ES-I3 (cell line): ENCODE data around the gene NTNG2.

Source experiments
- H3K36me3 ChIP-seq: 2 replicates; pipeline ENCODE4 v1.6.1; 2013; ENCODE audit warnings: mild to moderate bottlenecking, low read length, control low read depth, moderate library complexity; ENCODE audit not compliant: insufficient read depth
- H3K4me1 ChIP-seq: 2 replicates; pipeline ENCODE4 v1.6.1; 2013; ENCODE audit warnings: mild to moderate bottlenecking, control low read depth, low read length; ENCODE audit not compliant: insufficient read depth
- H3K9ac ChIP-seq: 2 replicates; pipeline ENCODE4 v1.6.1; 2013; ENCODE audit warnings: low read depth, mild to moderate bottlenecking, low read length, moderate library complexity
- H3K9me3 ChIP-seq: 2 replicates; pipeline ENCODE4 v1.6.1; 2013; ENCODE audit warnings: mild to moderate bottlenecking, low read length, moderate library complexity; ENCODE audit not compliant: control insufficient read depth, insufficient read depth

NTNG2 gene

DNA sequence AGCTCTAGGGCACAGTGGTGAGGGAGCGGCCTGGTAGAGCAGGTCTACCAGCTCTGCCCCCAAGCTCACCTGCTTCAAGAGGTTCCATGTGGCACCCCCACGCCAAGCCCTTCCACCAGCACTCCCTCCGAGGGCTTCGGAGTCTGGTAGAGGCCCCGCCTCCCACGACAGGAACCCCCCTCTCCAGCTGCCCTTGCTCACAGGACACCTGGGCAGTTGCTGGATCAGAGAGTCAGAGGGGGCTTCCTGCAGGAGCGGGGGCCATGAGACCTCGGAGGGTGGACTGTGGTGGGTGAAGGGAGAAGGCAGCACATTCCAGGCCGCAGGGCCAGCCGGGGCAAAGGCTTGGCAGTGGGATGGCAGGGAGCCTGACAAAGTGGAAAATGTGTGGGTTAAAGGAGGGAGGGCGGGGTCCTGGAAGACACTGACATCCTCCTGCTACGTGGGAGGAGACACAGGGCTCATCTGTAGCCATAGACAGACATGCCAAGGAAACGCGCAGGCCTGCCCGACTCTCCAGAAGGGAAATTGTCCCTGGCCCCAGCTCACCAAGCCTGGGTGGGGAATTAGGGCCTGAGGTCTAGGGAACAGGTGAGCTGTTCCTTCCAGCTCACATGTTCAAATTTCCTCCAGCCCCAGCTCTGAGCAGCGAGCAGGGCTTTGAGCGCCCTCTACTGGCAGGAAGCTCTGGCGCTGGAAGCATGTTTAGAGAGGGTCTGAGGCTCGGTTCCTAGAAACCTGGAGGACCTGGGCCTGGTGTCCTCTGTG, 74.2 kb downstream of the NTNG2 start:
- H3K9me3 ChIP-seq, result no peaks in the 10 kb centered on the region
- H3K4me1 ChIP-seq, result no peaks in the 10 kb centered on the region; the same call in 1 of the 2 replicates
- no peak overlapping the region for H3K9ac ChIP-seq
- no peaks in the 10 kb centered on the region for H3K36me3 ChIP-seq

DNA sequence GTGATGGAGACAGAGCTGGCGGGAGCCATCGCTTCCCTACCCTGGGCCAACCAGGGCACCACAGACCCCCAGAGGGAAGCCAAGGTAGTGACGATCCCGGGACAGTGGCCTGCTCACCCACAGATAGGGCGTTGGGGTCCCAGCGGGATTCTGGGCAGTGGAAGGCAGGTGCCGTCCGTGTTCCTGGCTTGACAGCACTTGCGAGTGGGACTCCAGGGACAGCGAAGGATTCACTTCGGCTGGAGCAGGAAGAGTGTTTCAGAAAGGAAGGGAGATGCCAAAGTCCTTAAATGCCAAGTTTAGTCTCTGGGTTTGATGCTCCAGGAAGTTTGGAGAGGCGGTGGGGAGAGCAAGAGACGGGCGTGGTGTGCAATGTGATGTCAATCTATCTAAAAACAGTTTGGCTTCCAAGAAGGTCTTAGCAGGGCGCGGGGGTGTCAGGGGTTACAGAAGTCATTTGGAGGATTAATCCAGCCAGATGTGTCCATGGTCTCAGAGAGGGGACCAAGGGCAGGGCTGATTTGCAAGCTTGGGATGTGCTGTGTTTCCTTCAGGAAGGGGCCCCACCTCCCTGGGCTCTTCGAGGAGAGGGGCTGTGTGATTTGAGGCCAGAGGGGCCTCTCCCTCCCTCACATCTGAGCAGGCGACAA, 74.9 kb downstream of the NTNG2 start:
- no peak overlapping the region for H3K9ac ChIP-seq
- no peaks in the 10 kb centered on the region for H3K36me3 ChIP-seq
- H3K9me3 ChIP-seq, result no peaks in the 10 kb centered on the region
- no peaks in the 10 kb centered on the region; the same call in 1 of the 2 replicates for H3K4me1 ChIP-seq

DNA sequence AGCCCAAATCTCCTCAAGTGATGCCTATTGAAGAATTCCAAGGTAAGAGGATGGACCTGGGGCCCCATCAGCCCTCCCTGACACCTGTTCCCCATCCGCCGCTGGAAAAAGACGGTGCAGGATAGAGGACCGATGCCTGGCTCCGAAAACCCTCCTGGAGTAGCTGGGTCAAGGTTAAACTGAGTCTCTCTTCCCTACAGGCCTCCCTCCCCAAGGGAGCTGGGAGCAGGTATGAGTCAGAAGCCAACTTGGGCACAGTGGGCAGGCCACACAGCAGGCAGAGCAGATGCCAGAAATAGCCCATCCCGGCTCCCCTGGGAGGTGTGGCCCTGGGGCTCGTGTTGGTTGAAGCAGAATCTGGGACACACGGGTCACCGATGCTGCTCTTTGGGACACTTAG, 75.6 kb downstream of the NTNG2 start:
- Histone ChIP-seq H3K9ac (no peak overlapping the region), H3K36me3 (no peaks in the 10 kb centered on the region), H3K4me1 (no peaks in the 10 kb centered on the region; the same call in 1 of the 2 replicates), H3K9me3 (no peaks in the 10 kb centered on the region)

DNA sequence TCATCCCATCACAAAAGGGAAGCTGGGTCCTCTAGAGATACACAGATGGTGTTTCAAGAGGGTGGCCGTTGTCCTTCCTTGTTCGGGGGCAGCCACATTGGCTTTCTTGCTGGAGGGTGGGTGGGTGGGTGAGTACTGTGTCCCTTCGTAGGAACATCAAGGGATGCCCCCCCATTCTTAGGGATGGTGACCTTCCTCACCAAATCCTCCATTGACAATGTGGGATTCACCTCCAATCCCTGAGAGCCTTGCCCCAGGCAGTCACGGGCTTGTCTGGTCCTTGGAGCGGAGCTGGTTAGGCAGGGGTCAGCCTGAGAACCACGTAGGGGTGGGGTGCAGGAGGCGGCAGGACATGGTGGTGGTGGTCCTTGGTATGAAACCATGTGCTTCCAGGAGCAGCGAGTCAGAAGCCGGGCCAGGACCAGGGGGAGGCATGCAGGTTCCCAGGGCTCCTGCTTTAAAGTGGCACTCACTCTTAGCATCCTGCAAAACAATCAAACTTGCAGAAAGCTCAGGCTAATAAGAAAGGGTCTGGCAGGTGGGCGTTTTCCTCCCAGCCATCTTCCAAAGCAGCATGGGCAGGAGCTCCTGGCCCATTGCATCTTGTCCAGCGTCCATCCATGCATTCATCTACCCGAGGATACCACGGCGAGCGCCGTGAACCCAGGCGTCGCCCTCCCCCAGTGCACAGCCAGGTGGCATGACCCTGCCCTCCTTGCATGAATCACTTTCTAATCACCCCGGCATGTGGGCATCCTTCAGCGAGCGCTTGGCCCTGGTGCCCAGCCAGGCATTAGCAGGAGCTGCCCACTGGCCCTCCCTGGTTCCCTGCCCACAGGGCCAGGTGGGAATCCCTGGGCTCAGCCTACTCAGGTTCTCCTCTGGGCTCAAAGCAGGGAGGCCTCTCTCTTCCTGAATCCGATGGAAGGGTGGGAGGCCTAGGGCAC, 76.4 kb downstream of the NTNG2 start:
- Histone ChIP-seq H3K4me1 (peaks cover 7% of the 10 kb centered on the region; the same call in 1 of the 2 replicates), H3K9ac (no peak overlapping the region), H3K36me3 (no peaks in the 10 kb centered on the region), H3K9me3 (no peaks in the 10 kb centered on the region)

DNA sequence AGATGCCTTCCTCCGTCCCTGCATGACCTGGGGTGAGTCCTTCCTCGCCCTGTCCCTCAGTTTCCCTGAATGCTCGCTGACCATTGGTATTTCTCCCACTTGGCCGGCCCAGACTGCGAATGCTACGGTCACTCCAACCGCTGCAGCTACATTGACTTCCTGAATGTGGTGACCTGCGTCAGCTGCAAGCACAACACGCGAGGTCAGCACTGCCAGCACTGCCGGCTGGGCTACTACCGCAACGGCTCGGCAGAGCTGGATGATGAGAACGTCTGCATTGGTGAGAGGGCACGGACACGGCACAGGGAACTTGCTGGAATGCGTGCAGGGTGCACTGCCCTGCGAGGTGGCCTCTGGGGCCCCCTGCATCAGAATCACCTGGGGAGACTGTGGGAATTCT, 77.1 kb downstream of the NTNG2 start:
- Histone ChIP-seq H3K36me3 (no peaks in the 10 kb centered on the region), H3K9me3 (no peaks in the 10 kb centered on the region)

DNA sequence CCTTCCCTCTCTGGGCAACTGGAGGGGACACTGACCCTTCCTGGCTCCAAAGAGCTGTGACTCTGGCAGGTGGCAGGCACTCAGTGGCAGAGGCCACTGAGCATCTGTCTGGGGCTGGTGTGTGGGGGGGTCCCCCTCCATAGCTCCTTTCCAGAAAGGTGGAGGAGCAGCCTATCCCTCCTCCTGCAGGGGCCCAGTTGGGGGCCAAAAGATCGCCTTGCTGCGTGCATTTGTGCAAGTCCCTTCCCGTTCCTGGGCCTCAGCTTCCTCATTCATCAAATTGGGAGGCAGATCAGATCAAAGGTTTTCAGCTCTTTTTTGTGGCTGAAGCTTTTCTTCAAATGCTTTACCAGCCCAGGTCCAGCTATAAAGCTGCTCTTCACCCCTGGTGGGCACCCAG, 77.7 kb downstream of the NTNG2 start:
- Histone ChIP-seq H3K36me3 (no peaks in the 10 kb centered on the region), H3K4me1 (peaks cover 14% of the 10 kb centered on the region; the same call in 1 of the 2 replicates), H3K9ac (no peak overlapping the region), H3K9me3 (no peaks in the 10 kb centered on the region)

More for the DNA sequence above, 77.1 kb downstream of the NTNG2 start:
- peaks cover 13% of the 10 kb centered on the region; the same call in 1 of the 2 replicates for H3K4me1 ChIP-seq
- no peak overlapping the region for H3K9ac ChIP-seq

DNA sequence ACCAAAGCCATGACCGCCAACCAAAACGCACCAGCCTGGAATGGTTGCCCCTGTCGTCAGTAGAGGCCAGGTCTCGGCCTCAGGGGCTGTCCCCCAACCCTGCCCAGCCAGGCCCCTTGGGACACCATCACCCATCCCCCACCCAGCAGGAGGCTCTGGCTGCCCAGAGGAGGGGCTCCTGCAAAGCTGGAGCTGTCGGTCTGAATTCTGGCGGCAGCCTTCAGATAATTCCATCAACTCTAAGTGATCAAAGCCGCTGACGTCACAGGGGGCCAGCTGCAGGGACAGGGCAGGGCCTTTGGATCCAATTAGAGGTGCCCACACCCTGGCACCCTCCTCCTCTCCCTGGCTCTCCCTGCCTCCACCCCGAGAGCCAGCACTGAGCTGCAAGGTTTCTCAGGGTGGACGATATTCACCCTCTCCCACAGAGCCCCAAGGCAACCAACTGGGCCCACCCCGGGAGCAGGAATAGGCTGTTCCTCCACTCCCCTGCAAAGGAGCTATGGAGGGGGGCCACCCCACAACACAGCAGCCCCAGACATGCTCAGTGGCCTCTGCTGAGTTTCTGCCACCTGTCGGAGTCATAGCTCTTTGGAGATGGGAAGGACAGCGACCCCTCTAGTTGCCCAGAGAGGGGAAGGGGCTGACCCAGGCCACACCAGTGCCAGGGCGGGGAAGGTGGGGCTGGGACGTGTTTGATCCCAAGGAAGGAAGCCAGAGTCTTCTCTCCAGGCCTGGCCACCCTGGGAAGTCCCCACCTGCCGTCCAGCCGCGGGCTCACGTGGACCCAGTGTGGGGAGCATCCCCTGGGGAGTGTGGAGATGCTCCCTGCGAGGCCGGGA, 78.4 kb downstream of the NTNG2 start:
- Histone ChIP-seq H3K9ac (peak overlapping the region; percentile 49; the same call in 1 of the 2 replicates), H3K36me3 (no peaks in the 10 kb centered on the region), H3K4me1 (peaks cover 19% of the 10 kb centered on the region; the same call in 1 of the 2 replicates), H3K9me3 (no peaks in the 10 kb centered on the region)

DNA sequence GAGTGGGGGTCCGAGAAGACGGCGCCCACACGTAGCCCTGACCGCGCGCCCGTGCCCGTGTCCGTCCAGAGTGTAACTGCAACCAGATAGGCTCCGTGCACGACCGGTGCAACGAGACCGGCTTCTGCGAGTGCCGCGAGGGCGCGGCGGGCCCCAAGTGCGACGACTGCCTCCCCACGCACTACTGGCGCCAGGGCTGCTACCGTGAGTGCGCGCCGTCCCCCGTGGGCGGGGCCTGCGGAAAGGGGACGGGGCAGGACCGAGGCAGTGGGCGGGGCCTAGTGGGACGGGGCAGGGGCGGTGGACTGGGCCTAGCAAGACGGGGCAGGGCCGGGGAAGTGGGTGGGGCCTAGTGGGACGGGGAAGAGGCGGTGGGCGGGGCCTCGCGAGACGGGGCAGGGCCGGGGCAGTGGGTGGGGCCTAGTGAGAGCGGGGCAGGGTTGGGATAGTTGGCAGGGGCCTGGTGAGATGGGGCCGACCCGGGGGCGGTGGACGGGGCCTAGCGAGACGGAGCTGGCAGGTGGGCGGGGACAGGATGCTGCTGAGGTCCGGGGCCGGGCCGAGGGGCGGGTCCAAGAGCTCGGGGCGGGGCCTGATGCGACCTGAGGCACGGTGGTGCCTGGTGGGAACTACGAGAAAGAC, 79.1 kb downstream of the NTNG2 start:
- Histone ChIP-seq H3K9me3 (no peaks in the 10 kb centered on the region), H3K36me3 (no peaks in the 10 kb centered on the region), H3K4me1 (peaks cover 27% of the 10 kb centered on the region; the same call in 1 of the 2 replicates), H3K9ac (peak overlapping the region; percentile 74; the same call in 1 of the 2 replicates)

DNA sequence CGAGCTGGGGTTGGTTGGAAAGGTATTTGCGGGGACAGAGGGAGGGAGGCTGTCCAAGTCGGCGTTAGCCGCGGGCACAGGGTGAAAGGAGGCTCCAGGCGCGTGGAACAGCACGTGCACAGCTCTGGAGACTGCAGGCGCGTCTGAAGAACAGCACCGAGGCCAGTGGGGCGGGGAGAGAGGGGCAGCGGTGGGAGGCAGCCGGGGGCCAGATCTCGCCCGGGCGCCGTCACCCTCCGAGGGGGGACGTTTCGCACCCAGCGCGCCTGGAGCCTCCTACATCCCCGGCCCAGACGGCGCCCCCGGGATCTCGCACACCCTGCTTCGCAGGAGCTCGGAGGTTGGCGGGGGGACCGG, 79.6 kb downstream of the NTNG2 start:
- Histone ChIP-seq H3K4me1 (peaks cover 27% of the 10 kb centered on the region; the same call in 1 of the 2 replicates), H3K36me3 (no peaks in the 10 kb centered on the region), H3K9me3 (no peaks in the 10 kb centered on the region), H3K9ac (peak overlapping the region; percentile 74; the same call in 1 of the 2 replicates)

DNA sequence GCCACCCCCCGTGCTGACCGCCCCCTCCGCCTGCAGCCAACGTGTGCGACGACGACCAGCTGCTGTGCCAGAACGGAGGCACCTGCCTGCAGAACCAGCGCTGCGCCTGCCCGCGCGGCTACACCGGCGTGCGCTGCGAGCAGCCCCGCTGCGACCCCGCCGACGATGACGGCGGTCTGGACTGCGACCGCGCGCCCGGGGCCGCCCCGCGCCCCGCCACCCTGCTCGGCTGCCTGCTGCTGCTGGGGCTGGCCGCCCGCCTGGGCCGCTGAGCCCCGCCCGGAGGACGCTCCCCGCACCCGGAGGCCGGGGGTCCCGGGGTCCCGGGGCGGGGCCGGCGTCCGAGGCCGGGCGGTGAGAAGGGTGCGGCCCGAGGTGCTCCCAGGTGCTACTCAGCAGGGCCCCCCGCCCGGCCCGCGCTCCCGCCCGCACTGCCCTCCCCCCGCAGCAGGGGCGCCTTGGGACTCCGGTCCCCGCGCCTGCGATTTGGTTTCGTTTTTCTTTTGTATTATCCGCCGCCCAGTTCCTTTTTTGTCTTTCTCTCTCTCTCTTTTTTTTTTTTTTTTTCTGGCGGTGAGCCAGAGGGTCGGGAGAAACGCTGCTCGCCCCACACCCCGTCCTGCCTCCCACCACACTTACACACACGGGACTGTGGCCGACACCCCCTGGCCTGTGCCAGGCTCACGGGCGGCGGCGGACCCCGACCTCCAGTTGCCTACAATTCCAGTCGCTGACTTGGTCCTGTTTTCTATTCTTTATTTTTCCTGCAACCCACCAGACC, 80.2 kb downstream of the NTNG2 start:
- Histone ChIP-seq H3K4me1 (peaks cover 27% of the 10 kb centered on the region; the same call in 1 of the 2 replicates), H3K9ac (peak overlapping the region; percentile 74; the same call in 1 of the 2 replicates), H3K9me3 (no peaks in the 10 kb centered on the region)

DNA sequence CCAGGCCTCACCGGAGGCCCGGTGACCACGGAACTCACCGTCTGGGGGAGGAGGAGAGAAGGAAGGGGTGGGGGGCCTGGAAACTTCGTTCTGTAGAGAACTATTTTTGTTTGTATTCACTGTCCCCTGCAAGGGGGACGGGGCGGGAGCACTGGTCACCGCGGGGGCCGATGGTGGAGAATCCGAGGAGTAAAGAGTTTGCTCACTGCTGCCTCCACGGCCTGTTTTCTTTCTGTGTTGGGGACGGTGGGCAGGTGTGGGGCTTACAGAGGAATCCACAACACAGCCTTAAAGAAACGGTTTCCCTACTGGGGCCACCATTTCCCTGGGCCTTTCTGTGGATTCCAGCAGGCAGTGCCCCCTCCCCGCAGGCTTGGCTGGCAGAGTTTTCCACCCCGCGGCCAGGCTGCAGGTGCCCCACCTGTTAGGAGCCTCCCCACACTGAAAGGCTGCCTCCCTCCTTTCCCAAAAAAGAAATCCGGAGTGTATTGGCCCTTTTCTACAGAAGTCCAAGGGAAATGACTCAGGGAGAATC, 80.8 kb downstream of the NTNG2 start:
- peaks cover 27% of the 10 kb centered on the region; the same call in 1 of the 2 replicates for H3K4me1 ChIP-seq
- peak overlapping the region; percentile 74; the same call in 1 of the 2 replicates for H3K9ac ChIP-seq

More for the DNA sequence above, 80.2 kb downstream of the NTNG2 start:
- no peaks in the 10 kb centered on the region for H3K36me3 ChIP-seq

More for the DNA sequence above, 80.8 kb downstream of the NTNG2 start:
- H3K36me3 ChIP-seq, result no peaks in the 10 kb centered on the region
- H3K9me3 ChIP-seq, result no peaks in the 10 kb centered on the region
